H1 (cell line): Measurements from ENCODE around the gene TECPR2. TPM values are rescaled to one million over a fixed set of nuclear protein-coding genes. Genes with fewer than 3 reads are reported as not detected.

Source experiments
- SIN3A ChIP-seq, 2 experiments: IDR thresholded peaks in 1 of 2; conservative IDR thresholded peaks in 1 of 2; 2 replicates each; pipeline ENCODE4 v1.6.1; 2011 to 2012; ENCODE audit warnings: low read length in 2 of 2, improper control_type of control experiment in 1 of 2, low read depth in 1 of 2, mild to moderate bottlenecking in 1 of 2
- polyA plus RNA-seq, 7 experiments: library from polyadenylated mRNA; depleted of rRNA in 3 of 7; stranded (reverse) in 5 of 7; unstranded in 2 of 7; fragments of >200 nt in 5 of 7; fragments of 200-250 nt in 2 of 7; gene quantifications; 1 replicate in 5 of 7; 2 replicates in 1 of 7; 4 replicates in 1 of 7; pipeline versions ENCODE4 v1.2.1 to v1.2.3, GENCODE V29; 2011 to 2013; ENCODE audit warnings: missing spikeins in 2 of 7, mixed read lengths in 2 of 7
- total RNA-seq: library from RNA; stranded (reverse); fragmentation: NEBNext Ultra II Directional; extraction: Animal tissue kit (Norgen Biotek cat#: 25700); gene quantifications from 2 replicates; pipeline ENCODE4 v1.2.1, GENCODE V29; 2021

The TECPR2 gene
- total and polyA plus RNA-seq, 2 of the 8 experiments (the other 6 are each of a cell fraction or from before 2014, with no cell fraction given): 6.8 to 19.4 TPM

DNA sequence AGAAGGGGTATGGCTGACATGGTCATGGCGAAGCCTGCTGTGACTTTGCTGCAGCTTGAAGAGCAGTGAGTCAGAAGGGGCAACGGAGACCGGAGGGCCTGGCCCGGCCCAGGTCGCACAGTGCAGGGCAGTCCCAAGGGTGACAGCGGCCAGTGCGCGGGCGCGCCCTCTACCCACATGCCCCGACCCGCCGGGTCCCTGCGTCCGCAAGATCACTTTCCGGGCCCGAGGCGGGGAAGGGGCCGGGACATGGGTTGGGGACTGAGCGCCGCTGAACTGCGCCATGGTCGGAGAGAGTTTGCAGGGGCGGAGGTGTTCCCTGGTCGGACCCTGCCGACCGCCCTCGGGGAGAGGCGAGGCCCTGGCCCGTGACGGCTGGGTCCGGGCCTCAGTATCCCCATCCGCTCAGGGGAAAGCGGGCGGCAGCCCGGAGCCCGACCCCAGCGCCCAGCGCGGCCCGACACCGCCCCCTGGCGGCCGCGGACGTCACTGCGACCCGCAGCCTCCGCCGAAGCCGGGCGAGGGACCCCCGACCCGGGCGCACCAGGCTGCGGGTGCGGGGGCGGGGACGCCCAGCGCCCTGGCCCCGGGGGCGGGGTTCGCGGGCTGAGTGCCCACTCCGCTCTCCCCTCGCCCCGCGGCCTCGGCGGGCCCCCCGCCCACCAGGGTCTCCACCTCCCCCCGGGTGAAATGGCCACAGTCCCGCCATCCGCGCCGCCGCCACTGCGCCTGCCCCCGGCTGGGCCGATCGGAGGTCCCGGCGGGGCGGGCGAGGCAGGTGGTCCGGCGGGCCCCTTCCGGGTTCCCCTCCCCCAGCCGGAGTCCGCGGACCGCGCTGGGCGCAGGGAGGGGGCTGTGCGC is 154.0 kb downstream of the TECPR2 start (continued):
- TF ChIP-seq SIN3A (conservative IDR thresholded peaks at IDR 0.05 in 1 of 2, IDR thresholded peaks at IDR 0.05 in 1 of 2; ENCODE audit: low read depth in 1 of 2, low read length in 2 of 2): no peak
